Erythroblast (primary cell): ENCODE data around the gene CLEC3B.

Experiments used
- GATA1 ChIP-seq: IDR thresholded peaks from 2 replicates; pipeline ENCODE4 v1.6.1; 2011; ENCODE audit warnings: low read depth, mild to moderate bottlenecking, control low read depth, low read length, moderate library complexity
- POLR2A ChIP-seq: IDR thresholded peaks from 2 replicates; pipeline ENCODE4 v1.6.1; 2011; ENCODE audit warnings: mild to moderate bottlenecking, low read length

DNA sequence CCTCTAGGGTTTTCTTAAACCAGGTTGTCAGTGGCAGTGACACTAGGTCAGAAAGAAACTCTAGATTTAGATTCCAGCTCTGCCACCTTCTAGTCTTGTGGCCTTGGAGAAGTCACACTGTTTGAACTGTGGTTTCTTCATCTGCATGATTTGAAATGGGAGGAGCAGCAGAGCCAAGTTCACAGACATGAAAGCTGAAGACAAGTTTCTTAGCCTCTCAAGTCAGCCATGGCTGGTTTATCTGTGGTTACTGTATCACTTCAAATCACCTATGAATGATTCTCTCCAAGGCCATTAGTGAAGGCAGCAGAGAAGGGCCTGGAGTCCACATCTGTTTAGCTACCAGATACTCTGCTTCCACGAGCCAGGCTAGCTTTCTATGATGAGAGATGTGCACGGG lies 15.6 kb downstream of the CLEC3B start:
- no peak for TF ChIP-seq POLR2A
- no peak for TF ChIP-seq GATA1
